ENCODE measurements around the gene ADGRL4.

GRCh38 chr1:78864175-78864574 is 142.4 kb downstream of the ADGRL4 start:
- no peak for TF ChIP-seq EZH2 (IDR thresholded peaks at IDR 0.05)
- TF ChIP-seq POLR2AphosphoS5 (IDR thresholded peaks at IDR 0.05; ENCODE audit: borderline replicate concordance, low read depth, low read length) = no peak

Measured in SK-N-MC (cell line).